Measurements from ENCODE around the gene SUGP2.

SUGP2 gene

GRCh38 chr19:19076476-19076875 is 43.2 kb upstream of the SUGP2 start:
- Mint-ChIP-seq H3K36me3 (ENCODE audit: low read depth) (no peaks in the 10 kb centered on the region), H3K27me3 (ENCODE audit: low read depth, poor library complexity) (peaks cover 24% of the 10 kb centered on the region)
- no peak for TF ChIP-seq CTCF (IDR thresholded peaks at IDR 0.05)

DNA sequence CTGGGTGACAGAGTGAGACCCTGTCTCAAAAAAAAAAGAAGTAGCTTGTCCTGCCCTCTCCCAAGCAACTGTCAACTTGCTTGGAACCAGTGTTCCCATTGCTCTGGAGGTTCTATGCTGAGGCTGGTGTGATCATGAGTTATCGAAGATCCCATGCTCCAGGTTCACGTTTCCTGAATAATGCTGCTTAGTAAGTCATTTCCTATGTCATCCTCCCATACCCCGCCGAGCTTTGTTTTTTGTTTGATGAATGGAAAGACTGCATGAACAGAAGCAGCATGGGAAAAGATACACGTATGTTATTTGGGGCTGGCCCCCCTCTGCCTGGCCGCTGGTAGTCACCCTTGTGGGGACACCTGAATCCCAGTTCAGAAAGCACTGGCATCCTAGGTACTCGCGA is 41.8 kb upstream of the SUGP2 start:
- H3K4me1 Mint-ChIP-seq: peaks cover 3% of the 10 kb centered on the region
- DNase-seq: no peak
- no peaks in the 10 kb centered on the region for H3K9me3 Mint-ChIP-seq
- no peak for TF ChIP-seq CTCF (IDR thresholded peaks at IDR 0.05)
- H3K27me3 Mint-ChIP-seq (ENCODE audit: low read depth, poor library complexity): peaks cover 24% of the 10 kb centered on the region
- H3K36me3 Mint-ChIP-seq (ENCODE audit: low read depth): no peaks in the 10 kb centered on the region
- H3K27ac Mint-ChIP-seq: no peak overlapping the region
- no peak overlapping the region for H3K4me3 Mint-ChIP-seq

More at GRCh38 chr19:19076476-19076875, 43.2 kb upstream of the SUGP2 start:
- Mint-ChIP-seq H3K4me3 (no peak overlapping the region), H3K9me3 (no peaks in the 10 kb centered on the region), H3K4me1 (peaks cover 6% of the 10 kb centered on the region), H3K27ac (no peak overlapping the region)
- DNase-seq: no peak

DNA sequence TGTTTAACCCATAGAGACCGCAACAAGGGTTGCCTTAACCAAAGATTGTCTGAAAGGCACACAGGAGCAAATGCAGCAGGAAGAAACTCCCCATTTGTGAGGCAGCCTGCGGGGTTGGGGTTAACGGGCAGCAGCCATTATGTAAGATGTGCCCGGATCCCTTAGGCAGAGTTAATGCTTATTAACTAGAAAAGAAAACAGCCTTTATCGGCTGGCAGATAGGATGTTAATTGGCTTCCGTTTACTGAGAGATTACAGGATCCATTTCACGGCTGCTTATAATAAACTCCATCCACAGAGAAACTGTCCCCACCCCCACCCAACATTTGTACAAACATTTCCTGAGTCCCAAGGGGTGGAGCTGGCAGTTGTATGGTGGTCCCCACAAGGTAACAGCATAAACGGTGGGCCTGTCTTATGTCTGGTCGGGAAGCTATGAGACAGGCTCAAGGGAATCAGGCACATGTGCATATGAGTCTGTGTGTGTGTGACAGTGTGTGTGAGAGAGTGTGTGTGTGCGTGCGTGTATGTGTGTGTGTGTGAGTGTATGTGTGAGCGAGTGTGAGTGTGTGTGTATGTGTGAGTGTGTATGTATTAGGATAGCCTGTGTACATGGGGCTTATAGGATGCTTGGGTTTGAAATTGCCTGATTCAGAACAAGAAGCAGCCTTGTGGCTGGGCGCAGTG is 41.0 kb upstream of the SUGP2 start:
- Mint-ChIP-seq H3K27ac (peak overlapping the region; percentile 63), H3K4me1 (peaks cover 3% of the 10 kb centered on the region), H3K9me3 (no peaks in the 10 kb centered on the region), H3K36me3 (ENCODE audit: low read depth) (no peaks in the 10 kb centered on the region), H3K4me3 (no peak overlapping the region), H3K27me3 (ENCODE audit: low read depth, poor library complexity) (peaks cover 27% of the 10 kb centered on the region)
- no peak for DNase-seq
- TF ChIP-seq CTCF (IDR thresholded peaks at IDR 0.05): no peak

DNA sequence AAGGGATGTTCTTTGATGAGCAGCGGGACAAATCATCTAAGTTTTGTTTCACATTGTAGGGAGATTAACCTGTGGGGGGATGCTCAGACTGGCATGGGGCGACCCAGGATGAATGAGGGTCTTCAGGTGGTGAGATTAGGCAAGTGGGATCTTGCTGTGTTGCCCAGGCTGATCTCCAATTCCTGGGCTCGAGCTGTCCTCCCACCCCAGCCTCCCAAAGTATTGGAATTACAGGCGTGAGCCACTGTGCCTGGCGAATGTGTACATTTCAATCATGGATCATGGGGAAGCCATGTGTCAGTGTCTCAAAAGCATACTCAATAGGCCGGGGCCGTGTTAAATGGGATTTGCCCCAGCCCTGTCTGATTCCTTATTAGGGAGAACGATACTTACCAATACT is 38.6 kb upstream of the SUGP2 start:
- H3K27me3 Mint-ChIP-seq (ENCODE audit: low read depth, poor library complexity): peaks cover 22% of the 10 kb centered on the region
- DNase-seq: no peak
- H3K9me3 Mint-ChIP-seq: no peaks in the 10 kb centered on the region
- H3K4me3 Mint-ChIP-seq: no peak overlapping the region
- H3K36me3 Mint-ChIP-seq (ENCODE audit: low read depth): no peaks in the 10 kb centered on the region
- peaks cover 14% of the 10 kb centered on the region for H3K4me1 Mint-ChIP-seq
- H3K27ac Mint-ChIP-seq: no peak overlapping the region
- no peak for TF ChIP-seq CTCF (IDR thresholded peaks at IDR 0.05)

- H3K27ac Mint-ChIP-seq: no peak overlapping the region
- no peak for DNase-seq
- H3K27me3 Mint-ChIP-seq (ENCODE audit: low read depth, poor library complexity): peaks cover 47% of the 10 kb centered on the region
- H3K4me3 Mint-ChIP-seq: no peak overlapping the region
- TF ChIP-seq CTCF (IDR thresholded peaks at IDR 0.05): no peak
- no peaks in the 10 kb centered on the region for H3K9me3 Mint-ChIP-seq
- H3K36me3 Mint-ChIP-seq (ENCODE audit: low read depth): no peaks in the 10 kb centered on the region
- peaks cover 31% of the 10 kb centered on the region for H3K4me1 Mint-ChIP-seq
Measured at GRCh38 chr19:19068659-19069654, 35.6 kb upstream of the SUGP2 start.
